NCI-H446 treated with DMSO at 0.1 percent for 48 hours (cell line): Measurements from ENCODE around the gene SEZ6.
"Not testable (repeated sequence)": the region's sequence is repeated elsewhere in the genome, so short reads cannot be mapped to it uniquely, and the experiment has no call there.

Experiments used
- DNase-seq: peaks from one replicate; lab custom pipeline; 2025; lab: John Stamatoyannopoulos, UW

Gene SEZ6

GRCh38 chr17:28935744-28936460, 69.9 kb downstream of the SEZ6 start:
- no peak for DNase-seq

DNA sequence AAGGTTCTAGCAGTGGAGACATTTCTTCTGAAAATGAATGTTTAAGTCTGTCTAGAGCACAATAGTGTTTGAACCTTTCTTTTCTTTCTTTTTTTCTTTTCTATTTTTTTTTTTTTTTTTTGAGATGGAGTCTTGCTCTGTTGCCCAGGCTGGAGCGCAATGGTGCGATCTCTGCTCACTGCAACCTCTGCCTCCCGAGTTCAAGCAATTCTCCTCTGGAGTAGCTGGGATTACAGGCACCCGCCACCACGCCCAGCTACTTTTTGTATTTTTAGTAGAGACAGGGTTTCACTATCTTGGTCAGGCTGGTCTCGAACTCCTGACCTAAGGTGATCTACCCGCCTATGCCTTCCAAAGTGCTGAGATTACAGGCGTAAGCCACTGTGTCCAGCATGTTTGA, 71.3 kb downstream of the SEZ6 start:
- DNase-seq: not testable (repeated sequence)

- no peak for DNase-seq
These were observed 76.0 kb downstream of the SEZ6 start for GRCh38 chr17:28929787-28930186.

DNA sequence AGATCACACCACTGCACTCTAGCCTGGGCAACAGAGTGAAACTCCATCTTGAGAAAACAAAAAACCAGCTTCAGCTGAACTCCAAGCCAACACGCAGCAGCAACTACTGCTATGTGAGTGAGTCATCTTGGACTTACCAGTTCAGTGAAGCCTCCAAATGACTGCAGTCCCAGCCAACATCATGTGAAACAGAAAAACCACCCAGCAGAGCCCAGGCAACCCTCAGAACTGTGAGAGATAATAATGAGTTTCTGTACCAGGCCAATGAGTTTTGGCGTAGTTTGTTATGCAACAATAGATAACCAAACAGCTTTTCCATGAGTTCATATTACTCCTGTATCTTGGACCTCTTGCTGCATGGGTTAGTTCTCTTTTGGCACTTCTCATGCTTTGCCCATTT, 77.8 kb downstream of the SEZ6 start:
- no peak for DNase-seq

GRCh38 chr17:28926786-28927185, 79.0 kb downstream of the SEZ6 start:
- DNase-seq: no peak

DNA sequence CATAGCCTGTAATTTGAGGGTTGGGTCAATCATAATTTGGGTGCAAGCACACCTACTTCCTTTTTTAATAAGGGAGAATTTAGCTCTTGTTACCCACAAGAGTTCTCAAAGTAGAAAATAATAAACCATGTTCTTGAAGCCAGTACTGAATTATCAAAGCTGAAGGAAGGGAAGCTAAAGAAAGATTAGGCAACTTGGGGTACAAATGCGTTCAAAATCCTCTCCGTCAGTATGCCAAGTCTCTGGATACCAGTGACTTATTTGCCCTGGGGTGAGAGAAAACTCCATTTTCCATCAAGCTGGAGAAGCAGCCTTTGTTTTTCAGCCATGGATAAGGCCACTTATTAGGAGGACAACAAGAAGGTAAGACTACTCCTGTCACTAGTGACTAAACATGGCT, 79.5 kb downstream of the SEZ6 start:
- DNase-seq: no peak

GRCh38 chr17:28925912-28926365, 79.9 kb downstream of the SEZ6 start:
- DNase-seq: no peak

- DNase-seq: no peak
These were observed 85.6 kb downstream of the SEZ6 start for GRCh38 chr17:28920201-28920600.

GRCh38 chr17:28918295-28918694, 87.5 kb downstream of the SEZ6 start:
- no peak for DNase-seq

GRCh38 chr17:28917465-28917864, 88.4 kb downstream of the SEZ6 start:
- DNase-seq: no peak

DNA sequence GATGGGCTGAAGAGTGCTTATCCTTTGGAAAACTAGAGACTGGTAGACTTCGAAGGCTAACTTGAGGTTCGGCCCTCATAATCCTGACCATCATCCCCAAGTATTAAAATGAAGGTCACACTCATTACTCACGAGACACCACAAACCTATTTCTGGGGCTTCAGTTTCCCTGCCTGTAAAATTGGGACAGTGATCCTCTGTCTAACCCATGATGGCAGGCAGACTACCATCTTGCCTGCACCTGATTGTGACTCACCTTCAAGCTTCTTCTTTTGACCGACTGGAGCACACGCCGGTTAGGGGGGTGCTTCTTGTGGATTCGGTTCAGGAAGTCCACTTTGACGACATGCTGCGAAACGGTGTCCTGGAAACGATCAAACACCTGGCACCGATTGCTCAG, 88.8 kb downstream of the SEZ6 start:
- no peak for DNase-seq

- no peak for DNase-seq
These were observed 89.4 kb downstream of the SEZ6 start for GRCh38 chr17:28916302-28916934.

- DNase-seq: no peak
These were observed 92.9 kb downstream of the SEZ6 start for GRCh38 chr17:28912938-28913333.

GRCh38 chr17:28912281-28912937, 93.4 kb downstream of the SEZ6 start:
- no peak for DNase-seq

GRCh38 chr17:28911411-28912045, 94.3 kb downstream of the SEZ6 start:
- no peak for DNase-seq

GRCh38 chr17:28910534-28910933, 95.3 kb downstream of the SEZ6 start:
- DNase-seq: no peak

- no peak for DNase-seq
These were observed 97.1 kb downstream of the SEZ6 start for GRCh38 chr17:28908640-28909167.

DNA sequence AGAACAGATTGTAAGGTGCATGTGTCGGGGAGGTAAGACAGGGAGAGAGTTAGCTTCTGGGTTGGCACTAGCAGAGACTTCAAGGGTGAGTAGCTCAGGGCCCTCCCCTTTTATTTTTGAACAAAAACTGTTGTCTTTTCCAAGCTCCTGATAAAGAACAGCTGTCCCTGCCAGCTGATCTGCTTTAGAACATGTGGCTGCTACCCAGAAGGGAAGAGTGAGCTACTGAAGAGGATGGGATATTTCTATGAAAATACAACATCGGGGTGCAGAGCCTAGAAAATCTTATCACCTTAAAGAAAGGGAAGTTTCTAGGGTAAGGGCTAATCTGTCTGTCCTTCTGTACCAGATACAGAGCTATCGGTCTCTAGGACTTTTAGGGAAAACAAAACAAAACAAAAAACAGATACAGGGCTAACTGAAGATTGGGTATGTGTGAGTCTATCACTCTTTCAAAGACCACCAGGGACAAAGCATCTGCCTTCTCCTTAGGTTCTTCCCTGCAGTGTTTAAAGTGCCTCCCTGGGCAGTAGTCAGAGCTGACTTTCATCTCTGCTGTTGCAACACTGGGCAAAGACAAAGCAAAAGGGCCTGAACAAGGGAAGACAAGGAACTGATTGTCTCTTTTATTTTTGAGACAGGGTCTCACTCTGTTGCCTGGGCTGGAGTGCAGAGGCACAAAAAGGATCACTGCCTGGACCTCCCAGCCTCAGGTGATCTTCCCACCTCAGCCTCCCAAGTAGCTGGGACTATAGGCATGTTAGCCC, 97.9 kb downstream of the SEZ6 start:
- no peak for DNase-seq

DNA sequence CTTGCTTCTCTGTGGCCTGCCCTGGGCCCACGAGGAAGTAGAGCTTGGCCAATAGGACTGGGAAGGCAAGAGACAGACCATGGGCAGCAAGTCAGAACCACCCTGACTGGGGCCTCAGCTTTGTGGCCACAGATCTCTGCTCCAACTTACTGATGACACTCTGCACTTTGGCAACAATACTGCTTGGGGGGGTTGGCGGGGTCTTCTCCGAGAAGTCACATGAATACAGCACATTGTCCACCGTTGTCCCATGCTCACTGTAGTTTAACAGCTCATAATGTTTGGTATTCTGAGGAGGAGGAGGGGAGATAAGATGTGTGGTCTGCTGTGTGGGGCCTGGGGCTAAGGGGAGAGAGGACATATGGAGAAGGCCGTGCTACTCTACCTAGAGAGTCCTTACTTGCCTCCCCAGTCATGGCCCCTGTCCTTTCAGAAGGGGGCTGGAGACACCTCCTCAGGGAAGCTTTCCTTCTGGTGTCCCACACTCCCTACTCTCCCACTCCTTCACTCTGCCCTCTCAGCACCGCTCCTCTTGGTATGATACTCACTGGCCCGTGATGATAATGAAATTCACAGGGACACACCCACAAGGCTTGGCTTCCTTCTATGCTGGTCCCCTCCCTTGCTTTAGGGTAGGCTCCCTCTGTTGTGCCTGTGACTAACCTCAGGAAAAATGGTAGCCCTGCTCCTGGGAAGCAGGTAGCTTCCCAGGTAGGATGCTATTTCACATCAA, 99.0 kb downstream of the SEZ6 start:
- no peak for DNase-seq

- no peak for DNase-seq
These were observed 99.6 kb downstream of the SEZ6 start for GRCh38 chr17:28906276-28906675.
